ENCODE measurements around the gene MEX3D. TPM values are rescaled to one million over a fixed set of nuclear protein-coding genes. Genes with fewer than 3 reads are reported as not detected.

The MEX3D gene
- total RNA-seq, 1 experiment from 2014 or later: 55.6 TPM

GRCh38 chr19:1507192-1507660 lies 60.9 kb downstream of the MEX3D start:
- ChIA-PET CTCF (no interaction called here), POLR2A (ENCODE audit: unreplicated experiment) (no interaction called here)
- Histone ChIP-seq H3K79me2 (ENCODE audit: low read depth) (no peaks in the 10 kb centered on the region), H3K36me3 (ENCODE audit: low read depth) (no peaks in the 10 kb centered on the region), H2AFZ (no peak overlapping the region), H4K20me1 (ENCODE audit: insufficient read depth) (no peaks in the 10 kb centered on the region), H3K4me2 (peak overlapping the region; percentile 74), H3K4me3 (peak overlapping the region; percentile 42; the same call in 1 of the 2 replicates), H3K27me3 (ENCODE audit: insufficient read depth, low read depth) (no peaks in the 10 kb centered on the region), H3F3A (ENCODE audit: insufficient read depth, low read depth) (peaks cover 8% of the 10 kb centered on the region), H3K9me2 (ENCODE audit: insufficient read depth) (no peaks in the 10 kb centered on the region), H3K27ac (no peak overlapping the region), H3K4me1 (replicated peaks; ENCODE audit: insufficient read depth) (no peaks in the 10 kb centered on the region; the same call in 1 of the 2 replicates), H3K9me3 (ENCODE audit: insufficient read depth, low read depth) (no peaks in the 10 kb centered on the region)
- no TSS peak for BruUV-seq (replicated peaks)
- no peak for DNase-seq
- intact Hi-C loops (cut with micrococcal nuclease; ENCODE audit: unreplicated experiment): no loop called here
- TF ChIP-seq EZH2 (IDR thresholded peaks at IDR 0.05; ENCODE audit: low read depth) (no peak), CTCF (conservative IDR thresholded peaks at IDR 0.05) (no peak)

GRCh38 chr19:1505991-1506881 lies 61.9 kb downstream of the MEX3D start:
- no peak for TF ChIP-seq CTCF (conservative IDR thresholded peaks at IDR 0.05)
- TF ChIP-seq EZH2 (IDR thresholded peaks at IDR 0.05; ENCODE audit: low read depth): no peak
- Histone ChIP-seq H3F3A (ENCODE audit: insufficient read depth, low read depth) (peaks cover 8% of the 10 kb centered on the region), H3K36me3 (ENCODE audit: low read depth) (no peaks in the 10 kb centered on the region), H3K79me2 (ENCODE audit: low read depth) (no peaks in the 10 kb centered on the region), H3K9me3 (ENCODE audit: insufficient read depth, low read depth) (no peaks in the 10 kb centered on the region), H3K27me3 (ENCODE audit: insufficient read depth, low read depth) (no peaks in the 10 kb centered on the region), H3K9me2 (ENCODE audit: insufficient read depth) (no peaks in the 10 kb centered on the region), H3K27ac (no peak overlapping the region), H3K4me1 (replicated peaks; ENCODE audit: insufficient read depth) (no peaks in the 10 kb centered on the region), H3K4me3 (no peak overlapping the region), H2AFZ (no peak overlapping the region), H3K4me2 (no peak overlapping the region), H4K20me1 (ENCODE audit: insufficient read depth) (no peaks in the 10 kb centered on the region)
- intact Hi-C loops (cut with micrococcal nuclease; ENCODE audit: unreplicated experiment): no loop called here
- ChIA-PET POLR2A (ENCODE audit: unreplicated experiment) (no interaction called here), CTCF (interaction anchor here (0.6 kb wide), 1 partner anchor 73 kb away, joined by 4 read pairs; no protein-coding TSS in a partner anchor)
- no peak for DNase-seq
- BruUV-seq (replicated peaks): no TSS peak

- H3K36me3 ChIP-seq (ENCODE audit: low read depth): no peaks in the 10 kb centered on the region
- H3K9me2 ChIP-seq (ENCODE audit: insufficient read depth): no peaks in the 10 kb centered on the region
- POLR2A ChIA-PET (ENCODE audit: unreplicated experiment): no interaction called here
- peaks cover 8% of the 10 kb centered on the region for H3F3A ChIP-seq (ENCODE audit: insufficient read depth, low read depth)
- CTCF ChIA-PET: no interaction called here
- intact Hi-C loops (cut with micrococcal nuclease; ENCODE audit: unreplicated experiment): no loop called here
- no peaks in the 10 kb centered on the region for H3K9me3 ChIP-seq (ENCODE audit: insufficient read depth, low read depth)
- no peak overlapping the region for H3K4me2 ChIP-seq
- no peak for DNase-seq
- H3K79me2 ChIP-seq (ENCODE audit: low read depth): no peaks in the 10 kb centered on the region
- no peaks in the 10 kb centered on the region for H3K4me1 ChIP-seq (replicated peaks; ENCODE audit: insufficient read depth)
- no peak for TF ChIP-seq EZH2 (IDR thresholded peaks at IDR 0.05; ENCODE audit: low read depth)
- no peak for TF ChIP-seq CTCF (conservative IDR thresholded peaks at IDR 0.05)
- H2AFZ ChIP-seq: no peak overlapping the region
- H3K27ac ChIP-seq: no peak overlapping the region
- BruUV-seq (replicated peaks): no TSS peak
- no peaks in the 10 kb centered on the region for H4K20me1 ChIP-seq (ENCODE audit: insufficient read depth)
- H3K27me3 ChIP-seq (ENCODE audit: insufficient read depth, low read depth): no peaks in the 10 kb centered on the region
- no peak overlapping the region for H3K4me3 ChIP-seq
These were observed 63.1 kb downstream of the MEX3D start for GRCh38 chr19:1505012-1505411.

Other genes with a start within 250 kb of the MEX3D start
- 67.5 and 83.5 TPM in 2 replicates for gene NDUFS7, start 184.4 kb downstream of the MEX3D start, total RNA-seq (2021)
- gene GAMT, start 166.8 kb downstream of the MEX3D start, total RNA-seq (2021): 27.3 and 30.9 TPM in 2 replicates
- 122 and 144 TPM in 2 replicates for gene DAZAP1, start 160.7 kb downstream of the MEX3D start, total RNA-seq (2021)
- gene RPS15, start 129.9 kb downstream of the MEX3D start, total RNA-seq (2021): 967 and 1,004 TPM in 2 replicates
- gene APC2, start 118.2 kb downstream of the MEX3D start, total RNA-seq (2021): 1.6 and 2.7 TPM in 2 replicates
- gene C19orf25, start 89.1 kb downstream of the MEX3D start, total RNA-seq (2021): 28.0 and 31.2 TPM in 2 replicates
- 18.6 and 27.3 TPM in 2 replicates for gene PCSK4, start 78.0 kb downstream of the MEX3D start, total RNA-seq (2021)
- gene REEP6, start 77.1 kb downstream of the MEX3D start, total RNA-seq (2021): 34.3 and 39.5 TPM in 2 replicates
- gene ADAMTSL5, start 55.3 kb downstream of the MEX3D start, total RNA-seq (2021): 13.6 and 14.6 TPM in 2 replicates
- gene PLK5, start 44.2 kb downstream of the MEX3D start, total RNA-seq (2021): not detected in 2 replicates
- gene MBD3, start 24.5 kb upstream of the MEX3D start, total RNA-seq (2021): 129 and 143 TPM in 2 replicates
- 196 and 275 TPM in 2 replicates for gene UQCR11, start 37.1 kb upstream of the MEX3D start, total RNA-seq (2021)
- gene TCF3, start 84.3 kb upstream of the MEX3D start, total RNA-seq (2021): 86.6 and 98.0 TPM in 2 replicates
- 0.05 TPM in 1 of 2 replicates, not detected in the other for gene ONECUT3, start 185.2 kb upstream of the MEX3D start, total RNA-seq (2021)
- gene ATP8B3, start 244.0 kb upstream of the MEX3D start, total RNA-seq (2021): 8.3 and 9.0 TPM in 2 replicates

All from PC-9 (cell line).